H1 (cell line): Measurements from ENCODE around the gene RTKN2. TPM values are rescaled to one million over a fixed set of nuclear protein-coding genes. Genes with fewer than 3 reads are reported as not detected.

Source experiments
- CTBP2 ChIP-seq: IDR thresholded peaks from 2 replicates; pipeline ENCODE4 v1.7.0; 2011; ENCODE audit warnings: borderline replicate concordance, mild to moderate bottlenecking, moderate library complexity, mixed read lengths, low read length; ENCODE audit not compliant: insufficient read depth, insufficient read length
- SAP30 ChIP-seq: fragments of 300-600 bp; sonication (generic); IDR thresholded peaks from 2 replicates; pipeline ENCODE4 v1.7.1; 2012; ENCODE audit warnings: low read length, moderate library complexity, mild to moderate bottlenecking, inconsistent platforms; ENCODE audit not compliant: insufficient read depth, insufficient replicate concordance
- SP2 ChIP-seq: IDR thresholded peaks from 2 replicates; pipeline ENCODE4 v1.6.1; 2012; ENCODE audit warnings: mild to moderate bottlenecking, low read length, inconsistent platforms
- SRF ChIP-seq: IDR thresholded peaks from 2 replicates; pipeline ENCODE4 v1.6.1; 2011; ENCODE audit warnings: mild to moderate bottlenecking, low read depth, low read length, moderate library complexity
- TAF1 ChIP-seq: IDR thresholded peaks from 2 replicates; pipeline ENCODE4 v1.6.1; 2011; ENCODE audit warnings: mild to moderate bottlenecking, low read depth, low read length
- TEAD4 ChIP-seq: IDR thresholded peaks from 2 replicates; pipeline ENCODE4 v1.6.1; 2012; ENCODE audit warnings: low read depth, low read length, inconsistent platforms, mixed read lengths
- YY1 ChIP-seq: IDR thresholded peaks from 2 replicates; pipeline ENCODE4 v1.6.1; 2011; ENCODE audit warnings: low read depth, mild to moderate bottlenecking, low read length
- polyA plus RNA-seq, 7 experiments: library from polyadenylated mRNA; depleted of rRNA in 3 of 7; stranded (reverse) in 5 of 7; unstranded in 2 of 7; fragments of >200 nt in 5 of 7; fragments of 200-250 nt in 2 of 7; gene quantifications; 1 replicate in 5 of 7; 2 replicates in 1 of 7; 4 replicates in 1 of 7; pipeline versions ENCODE4 v1.2.1 to v1.2.3, GENCODE V29; 2011 to 2013; ENCODE audit warnings: missing spikeins in 2 of 7, mixed read lengths in 2 of 7
- total RNA-seq: library from RNA; stranded (reverse); fragmentation: NEBNext Ultra II Directional; extraction: Animal tissue kit (Norgen Biotek cat#: 25700); gene quantifications from 2 replicates; pipeline ENCODE4 v1.2.1, GENCODE V29; 2021
- TF ChIP-seq, protein P1 (sequence below): fragments of 300-600 bp; sonication (generic); IDR thresholded peaks from 2 replicates; pipeline ENCODE4 v1.7.1; 2012; ENCODE audit warnings: low read length, moderate library complexity, mild to moderate bottlenecking, inconsistent platforms; ENCODE audit not compliant: insufficient replicate concordance

The RTKN2 gene
- total and polyA plus RNA-seq, 2 of the 8 experiments (the other 6 are each of a cell fraction or from before 2014, with no cell fraction given), result 5.1 to 24.6 TPM

DNA sequence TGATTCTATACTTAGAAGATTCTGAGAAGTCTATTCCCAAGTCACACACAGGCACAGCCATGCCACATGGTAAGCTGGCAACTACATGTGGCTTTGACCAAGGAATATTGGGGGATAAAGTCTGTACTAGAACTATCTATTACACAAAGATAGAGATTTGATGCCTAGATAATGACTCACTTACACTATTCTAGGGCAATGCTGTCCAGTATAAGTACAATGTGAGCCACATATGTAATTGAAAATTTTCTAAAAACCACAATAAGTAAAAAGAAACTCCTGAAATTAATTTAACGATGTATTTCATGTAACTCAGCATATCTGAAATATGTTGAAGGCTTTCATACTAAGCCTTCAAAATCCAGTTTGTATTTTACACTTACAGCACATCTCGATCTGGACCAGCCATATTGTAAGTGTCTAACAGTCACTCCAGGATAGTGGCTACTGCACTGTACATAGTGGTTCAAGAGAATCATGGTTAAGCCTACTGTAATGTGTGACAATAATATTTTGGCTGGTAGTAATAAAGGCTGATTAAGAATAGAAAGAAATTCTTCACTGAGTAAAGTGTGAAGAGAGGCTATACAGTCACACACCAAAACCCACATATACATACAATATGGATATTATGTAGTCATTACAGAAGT is 62.8 kb downstream of the RTKN2 start (continued):
- TF ChIP-seq, protein P1, sequence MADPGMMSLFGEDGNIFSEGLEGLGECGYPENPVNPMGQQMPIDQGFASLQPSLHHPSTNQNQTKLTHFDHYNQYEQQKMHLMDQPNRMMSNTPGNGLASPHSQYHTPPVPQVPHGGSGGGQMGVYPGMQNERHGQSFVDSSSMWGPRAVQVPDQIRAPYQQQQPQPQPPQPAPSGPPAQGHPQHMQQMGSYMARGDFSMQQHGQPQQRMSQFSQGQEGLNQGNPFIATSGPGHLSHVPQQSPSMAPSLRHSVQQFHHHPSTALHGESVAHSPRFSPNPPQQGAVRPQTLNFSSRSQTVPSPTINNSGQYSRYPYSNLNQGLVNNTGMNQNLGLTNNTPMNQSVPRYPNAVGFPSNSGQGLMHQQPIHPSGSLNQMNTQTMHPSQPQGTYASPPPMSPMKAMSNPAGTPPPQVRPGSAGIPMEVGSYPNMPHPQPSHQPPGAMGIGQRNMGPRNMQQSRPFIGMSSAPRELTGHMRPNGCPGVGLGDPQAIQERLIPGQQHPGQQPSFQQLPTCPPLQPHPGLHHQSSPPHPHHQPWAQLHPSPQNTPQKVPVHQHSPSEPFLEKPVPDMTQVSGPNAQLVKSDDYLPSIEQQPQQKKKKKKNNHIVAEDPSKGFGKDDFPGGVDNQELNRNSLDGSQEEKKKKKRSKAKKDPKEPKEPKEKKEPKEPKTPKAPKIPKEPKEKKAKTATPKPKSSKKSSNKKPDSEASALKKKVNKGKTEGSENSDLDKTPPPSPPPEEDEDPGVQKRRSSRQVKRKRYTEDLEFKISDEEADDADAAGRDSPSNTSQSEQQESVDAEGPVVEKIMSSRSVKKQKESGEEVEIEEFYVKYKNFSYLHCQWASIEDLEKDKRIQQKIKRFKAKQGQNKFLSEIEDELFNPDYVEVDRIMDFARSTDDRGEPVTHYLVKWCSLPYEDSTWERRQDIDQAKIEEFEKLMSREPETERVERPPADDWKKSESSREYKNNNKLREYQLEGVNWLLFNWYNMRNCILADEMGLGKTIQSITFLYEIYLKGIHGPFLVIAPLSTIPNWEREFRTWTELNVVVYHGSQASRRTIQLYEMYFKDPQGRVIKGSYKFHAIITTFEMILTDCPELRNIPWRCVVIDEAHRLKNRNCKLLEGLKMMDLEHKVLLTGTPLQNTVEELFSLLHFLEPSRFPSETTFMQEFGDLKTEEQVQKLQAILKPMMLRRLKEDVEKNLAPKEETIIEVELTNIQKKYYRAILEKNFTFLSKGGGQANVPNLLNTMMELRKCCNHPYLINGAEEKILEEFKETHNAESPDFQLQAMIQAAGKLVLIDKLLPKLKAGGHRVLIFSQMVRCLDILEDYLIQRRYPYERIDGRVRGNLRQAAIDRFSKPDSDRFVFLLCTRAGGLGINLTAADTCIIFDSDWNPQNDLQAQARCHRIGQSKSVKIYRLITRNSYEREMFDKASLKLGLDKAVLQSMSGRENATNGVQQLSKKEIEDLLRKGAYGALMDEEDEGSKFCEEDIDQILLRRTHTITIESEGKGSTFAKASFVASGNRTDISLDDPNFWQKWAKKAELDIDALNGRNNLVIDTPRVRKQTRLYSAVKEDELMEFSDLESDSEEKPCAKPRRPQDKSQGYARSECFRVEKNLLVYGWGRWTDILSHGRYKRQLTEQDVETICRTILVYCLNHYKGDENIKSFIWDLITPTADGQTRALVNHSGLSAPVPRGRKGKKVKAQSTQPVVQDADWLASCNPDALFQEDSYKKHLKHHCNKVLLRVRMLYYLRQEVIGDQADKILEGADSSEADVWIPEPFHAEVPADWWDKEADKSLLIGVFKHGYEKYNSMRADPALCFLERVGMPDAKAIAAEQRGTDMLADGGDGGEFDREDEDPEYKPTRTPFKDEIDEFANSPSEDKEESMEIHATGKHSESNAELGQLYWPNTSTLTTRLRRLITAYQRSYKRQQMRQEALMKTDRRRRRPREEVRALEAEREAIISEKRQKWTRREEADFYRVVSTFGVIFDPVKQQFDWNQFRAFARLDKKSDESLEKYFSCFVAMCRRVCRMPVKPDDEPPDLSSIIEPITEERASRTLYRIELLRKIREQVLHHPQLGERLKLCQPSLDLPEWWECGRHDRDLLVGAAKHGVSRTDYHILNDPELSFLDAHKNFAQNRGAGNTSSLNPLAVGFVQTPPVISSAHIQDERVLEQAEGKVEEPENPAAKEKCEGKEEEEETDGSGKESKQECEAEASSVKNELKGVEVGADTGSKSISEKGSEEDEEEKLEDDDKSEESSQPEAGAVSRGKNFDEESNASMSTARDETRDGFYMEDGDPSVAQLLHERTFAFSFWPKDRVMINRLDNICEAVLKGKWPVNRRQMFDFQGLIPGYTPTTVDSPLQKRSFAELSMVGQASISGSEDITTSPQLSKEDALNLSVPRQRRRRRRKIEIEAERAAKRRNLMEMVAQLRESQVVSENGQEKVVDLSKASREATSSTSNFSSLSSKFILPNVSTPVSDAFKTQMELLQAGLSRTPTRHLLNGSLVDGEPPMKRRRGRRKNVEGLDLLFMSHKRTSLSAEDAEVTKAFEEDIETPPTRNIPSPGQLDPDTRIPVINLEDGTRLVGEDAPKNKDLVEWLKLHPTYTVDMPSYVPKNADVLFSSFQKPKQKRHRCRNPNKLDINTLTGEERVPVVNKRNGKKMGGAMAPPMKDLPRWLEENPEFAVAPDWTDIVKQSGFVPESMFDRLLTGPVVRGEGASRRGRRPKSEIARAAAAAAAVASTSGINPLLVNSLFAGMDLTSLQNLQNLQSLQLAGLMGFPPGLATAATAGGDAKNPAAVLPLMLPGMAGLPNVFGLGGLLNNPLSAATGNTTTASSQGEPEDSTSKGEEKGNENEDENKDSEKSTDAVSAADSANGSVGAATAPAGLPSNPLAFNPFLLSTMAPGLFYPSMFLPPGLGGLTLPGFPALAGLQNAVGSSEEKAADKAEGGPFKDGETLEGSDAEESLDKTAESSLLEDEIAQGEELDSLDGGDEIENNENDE, result no peak
- TF ChIP-seq CTBP2 (no peak), SRF (no peak), TAF1 (no peak), SAP30 (no peak), TEAD4 (no peak), SP2 (no peak), YY1 (no peak)
- TF ChIP-seq, all 59 proteins: peak for 0
